Uterus (tissue), 4 donors: ENCODE data around the gene RNF123. TPM values are rescaled to one million over a fixed set of nuclear protein-coding genes. Genes with fewer than 3 reads are reported as not detected.

Experiments used
- DNase-seq, 2 donors: peaks; one replicate each; pipeline ENCODE4 v3.0.0-alpha.2; 2019 to 2020
- H3K27ac ChIP-seq, 2 donors: fragments of 200-600 bp; sonication (generic); 1 replicate in 1 of 2; 2 replicates in 1 of 2; pipeline ENCODE4 v1.5.1; 2016 to 2018
- H3K27me3 ChIP-seq, 2 donors: fragments of 200-600 bp; sonication (generic); one replicate each; pipeline ENCODE4 v1.5.1; 2018 to 2019; ENCODE audit warnings: control low read depth in 1 of 2
- H3K36me3 ChIP-seq, 2 donors: fragments of 200-600 bp; sonication (generic); one replicate each; pipeline ENCODE4 v1.5.1; 2019; ENCODE audit warnings: control low read depth in 1 of 2
- H3K4me1 ChIP-seq, 2 donors: fragments of 200-600 bp; sonication (generic); one replicate each; pipeline ENCODE4 v1.5.1; 2018 to 2019; ENCODE audit warnings: control low read depth in 1 of 2
- H3K4me3 ChIP-seq, 2 donors: fragments of 200-600 bp; sonication (generic); 1 replicate in 1 of 2; 2 replicates in 1 of 2; pipeline ENCODE4 v1.5.1; 2018 to 2019; ENCODE audit warnings: mild to moderate bottlenecking in 1 of 2
- H3K9me3 ChIP-seq, 2 donors: fragments of 200-600 bp; sonication (generic); one replicate each; pipeline ENCODE4 v1.5.1; 2019; ENCODE audit warnings: control low read depth in 1 of 2
- CTCF ChIP-seq, 4 experiments: fragments of 200-600 bp in 2 of 4; fragments of 450-650 bp in 2 of 4; sonication (generic) in 2 of 4; IDR thresholded peaks; one replicate each; pipeline ENCODE4 v1.5.1; 2016 to 2019; ENCODE audit warnings: antibody characterized with exemption in 4 of 4, mild to moderate bottlenecking in 2 of 4, moderate library complexity in 1 of 4
- POLR2A ChIP-seq, 2 donors: fragments of 450-650 bp; IDR thresholded peaks; one replicate each; pipeline ENCODE4 v1.6.1; 2016; ENCODE audit warnings: antibody characterized with exemption in 2 of 2, mild to moderate bottlenecking in 1 of 2, moderate library complexity in 1 of 2
- intact Hi-C: fragments of 100-400 bp; cut with DNase I; formaldehyde crosslinking; loops from one replicate; pipeline ENCODE4 v1.15.1; 2023; ENCODE audit warnings: low total_unique reads
- total RNA-seq, 4 donors: library from RNA; depleted of rRNA in 3 of 4; stranded (reverse); fragments of >200 nt in 3 of 4; gene quantifications; one replicate each; pipeline versions ENCODE4 v1.1.0 to v1.2.4, GENCODE V29; 2014 to 2023
- donor health status: DM: yes; HTN: yes; CAD: no.

The RNF123 gene
- total RNA-seq, 4 donors from 2014 or later: 10.9 to 47.3 (median 25.3) TPM

DNA sequence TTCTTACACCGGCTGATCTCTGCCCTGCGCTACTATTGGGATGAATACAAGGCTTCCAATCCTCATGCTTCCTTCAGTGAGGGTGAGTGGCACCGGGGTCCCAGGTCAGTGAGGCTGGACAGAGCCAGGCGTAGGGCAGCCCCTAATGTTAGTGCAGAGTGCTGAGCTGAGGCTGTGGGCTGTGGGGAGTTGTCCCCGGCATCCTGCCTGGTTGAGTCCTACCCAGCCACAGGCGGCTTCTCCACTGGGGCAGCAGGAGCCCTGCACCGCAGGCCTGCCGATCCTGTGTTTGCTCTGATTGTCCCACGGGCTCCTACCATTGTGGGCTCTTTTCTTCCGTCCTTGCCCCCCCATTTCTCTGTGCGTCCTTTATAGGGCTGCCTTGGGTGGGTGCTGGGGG is 13.3 kb downstream of the RNF123 start:
- Histone ChIP-seq H3K4me1 (no peaks in the 10 kb centered on the region), H3K4me3 (no peak overlapping the region), H3K27ac (no peak overlapping the region), H3K36me3 (no peaks in the 10 kb centered on the region), H3K27me3 (no peaks in the 10 kb centered on the region), H3K9me3 (no peaks in the 10 kb centered on the region)
- no peak for DNase-seq
- TF ChIP-seq POLR2A (IDR thresholded peaks at IDR 0.05): no peak
- TF ChIP-seq CTCF (IDR thresholded peaks at IDR 0.05): no peak
- intact Hi-C loops: loop anchor here (10.0 kb wide), 1 partner anchor 132 kb away; no protein-coding TSS in a partner anchor

- H3K36me3 ChIP-seq: no peaks in the 10 kb centered on the region
- peak; percentile 43 to 54 for DNase-seq
Observed at GRCh38 chr3:49703443-49703927, 14.1 kb downstream of the RNF123 start.

DNA sequence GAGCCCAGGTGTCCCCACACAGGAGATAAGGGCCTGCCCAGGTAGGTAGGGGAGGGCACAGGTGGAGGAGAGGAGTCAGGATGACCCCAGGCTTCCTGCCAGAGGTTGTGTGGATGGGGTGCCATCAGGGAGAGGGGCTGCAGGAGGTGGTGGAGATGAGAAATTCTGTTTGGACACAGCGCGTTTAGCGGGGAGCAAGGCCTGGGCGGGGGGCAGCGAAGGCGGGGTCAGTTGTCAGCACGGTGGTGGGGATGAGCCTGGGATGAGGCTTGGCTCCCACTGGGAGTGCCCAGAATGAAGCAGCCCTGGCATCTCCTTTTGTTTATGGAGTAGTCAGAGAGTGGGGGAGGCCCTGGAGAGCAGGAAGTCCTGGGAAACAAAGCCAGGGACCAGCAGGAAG is 14.6 kb downstream of the RNF123 start:
- no peak overlapping the region for H3K4me3 ChIP-seq
- no peaks in the 10 kb centered on the region for H3K36me3 ChIP-seq
- TF ChIP-seq POLR2A (IDR thresholded peaks at IDR 0.05) (no peak), CTCF (IDR thresholded peaks at IDR 0.05) (no peak)
- H3K4me1 ChIP-seq: no peaks in the 10 kb centered on the region
- intact Hi-C loops: loop anchor here (10.0 kb wide), 1 partner anchor 131 kb away; no protein-coding TSS in a partner anchor
- DNase-seq: no peak
- H3K27me3 ChIP-seq: no peaks in the 10 kb centered on the region
- no peak overlapping the region for H3K27ac ChIP-seq
- H3K9me3 ChIP-seq: no peaks in the 10 kb centered on the region

More at GRCh38 chr3:49703443-49703927, 14.1 kb downstream of the RNF123 start:
- peak; percentile 37 to 67 (median 54) for TF ChIP-seq CTCF (IDR thresholded peaks at IDR 0.05)
- TF ChIP-seq POLR2A (IDR thresholded peaks at IDR 0.05): no peak
- Histone ChIP-seq H3K4me1 (no peaks in the 10 kb centered on the region), H3K9me3 (no peaks in the 10 kb centered on the region), H3K27ac (no peak overlapping the region), H3K27me3 (no peaks in the 10 kb centered on the region), H3K4me3 (no peak overlapping the region)
- intact Hi-C loops: loop anchor here (10.0 kb wide), 1 partner anchor 131 kb away; no protein-coding TSS in a partner anchor

DNA sequence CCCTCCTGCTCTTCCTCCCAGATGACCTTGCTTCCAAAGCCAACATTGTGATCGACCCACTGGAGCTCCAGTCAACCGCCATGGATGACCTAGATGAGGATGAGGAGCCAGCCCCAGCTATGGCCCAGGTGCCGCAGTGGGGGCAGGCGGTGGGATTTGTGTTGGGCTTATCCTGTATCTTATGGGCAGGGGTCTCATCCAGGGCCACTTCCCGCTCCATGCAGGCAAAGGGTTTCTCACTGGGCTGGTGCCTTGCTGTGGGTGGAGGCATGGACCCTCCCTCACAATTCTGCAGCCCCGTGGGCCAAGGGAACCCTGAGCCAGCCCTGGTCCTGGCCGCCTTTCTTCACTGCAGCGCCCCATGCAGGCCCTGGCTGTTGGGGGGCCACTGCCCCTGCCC is 15.3 kb downstream of the RNF123 start:
- TF ChIP-seq CTCF (IDR thresholded peaks at IDR 0.05) (no peak), POLR2A (IDR thresholded peaks at IDR 0.05) (no peak)
- no peak overlapping the region for H3K27ac ChIP-seq
- H3K27me3 ChIP-seq: no peaks in the 10 kb centered on the region
- H3K9me3 ChIP-seq: no peaks in the 10 kb centered on the region
- no peaks in the 10 kb centered on the region for H3K36me3 ChIP-seq
- intact Hi-C loops: loop anchor here (10.0 kb wide), 1 partner anchor 130 kb away; no protein-coding TSS in a partner anchor
- DNase-seq: no peak
- no peaks in the 10 kb centered on the region for H3K4me1 ChIP-seq
- no peak overlapping the region for H3K4me3 ChIP-seq

DNA sequence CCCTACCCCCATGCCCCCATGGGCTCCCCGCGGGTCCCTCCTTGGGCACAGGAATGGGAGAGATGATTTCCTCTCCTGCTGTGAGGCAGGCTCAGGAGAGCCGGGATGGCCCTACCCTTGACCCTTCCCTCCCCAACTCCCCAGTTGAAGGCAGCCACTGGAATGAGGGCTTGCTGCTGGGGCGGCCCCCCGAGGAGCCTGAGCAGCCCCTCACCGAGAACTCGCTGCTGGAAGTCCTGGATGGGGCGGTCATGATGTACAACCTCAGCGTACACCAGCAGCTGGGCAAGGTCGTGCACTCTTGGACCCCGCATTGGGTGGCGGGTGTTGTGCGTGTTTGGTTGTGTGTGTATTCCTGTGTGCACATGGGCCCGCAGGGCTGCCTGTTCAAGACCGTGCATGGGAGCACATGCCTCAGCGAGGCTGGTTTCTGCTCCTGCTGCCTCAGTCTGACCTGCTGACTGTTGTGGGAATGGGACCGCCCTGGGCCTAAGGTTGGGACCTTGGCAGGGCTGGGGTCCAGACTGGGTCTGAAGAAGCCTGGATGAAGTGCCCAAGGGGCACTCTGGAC is 16.1 kb downstream of the RNF123 start:
- H3K4me3 ChIP-seq: no peak overlapping the region
- DNase-seq: no peak
- no peaks in the 10 kb centered on the region for H3K36me3 ChIP-seq
- H3K4me1 ChIP-seq: no peaks in the 10 kb centered on the region
- no peak overlapping the region for H3K27ac ChIP-seq
- H3K27me3 ChIP-seq: no peaks in the 10 kb centered on the region
- no peaks in the 10 kb centered on the region for H3K9me3 ChIP-seq
- no peak for TF ChIP-seq POLR2A (IDR thresholded peaks at IDR 0.05)
- TF ChIP-seq CTCF (IDR thresholded peaks at IDR 0.05): no peak
- intact Hi-C loops: loop anchor here (10.0 kb wide), 1 partner anchor 129 kb away; no protein-coding TSS in a partner anchor
